Raji (cell line): Measurements from ENCODE around the gene PLA2G4D.

Experiments
- POLR2A ChIP-seq: IDR thresholded peaks from 2 replicates; pipeline ENCODE4 v1.6.1; 2011; ENCODE audit warnings: low read depth, low read length, control low read depth; ENCODE audit not compliant: insufficient read depth

Gene PLA2G4D

DNA sequence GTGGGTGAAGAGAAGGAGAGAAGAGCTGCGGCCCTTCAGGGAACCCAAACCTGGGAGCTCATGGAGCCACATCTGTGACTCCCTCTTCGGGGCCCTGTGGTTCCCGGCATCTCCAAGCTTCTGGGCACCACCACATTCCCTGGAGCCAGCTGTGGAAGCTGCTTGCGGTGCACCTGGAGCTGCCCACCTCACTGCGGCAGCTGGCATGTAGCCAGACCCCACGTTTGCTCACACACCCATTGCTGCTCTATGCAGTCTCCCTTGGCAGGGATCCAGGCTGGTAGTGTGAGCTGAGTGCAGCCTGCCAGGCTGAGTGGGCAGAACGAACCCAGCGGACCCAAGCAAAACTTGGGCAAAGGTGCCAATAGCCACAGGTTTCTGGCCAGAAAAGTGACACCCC lies 56.7 kb downstream of the PLA2G4D start:
- no peak for TF ChIP-seq POLR2A

DNA sequence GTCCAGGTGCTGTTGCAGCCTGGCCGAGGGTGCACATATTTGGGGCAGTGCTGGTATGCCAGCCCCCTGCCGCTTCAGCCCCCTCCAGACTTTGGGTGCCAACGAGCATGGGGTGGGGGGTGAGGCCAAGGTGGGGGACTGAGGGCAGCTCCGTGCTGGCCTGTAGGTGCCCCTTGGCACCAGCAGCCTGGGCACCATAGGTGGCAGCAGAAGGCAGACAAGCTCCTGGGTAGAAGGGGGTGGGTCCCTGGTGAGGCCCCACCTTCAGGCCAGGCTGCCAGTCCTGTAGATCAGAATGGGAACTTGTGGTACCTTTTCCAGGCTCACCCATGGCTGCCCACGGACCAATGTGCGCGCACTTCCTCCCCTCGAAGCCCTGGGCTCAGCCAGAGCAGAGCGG lies 57.4 kb downstream of the PLA2G4D start:
- TF ChIP-seq POLR2A, result no peak

DNA sequence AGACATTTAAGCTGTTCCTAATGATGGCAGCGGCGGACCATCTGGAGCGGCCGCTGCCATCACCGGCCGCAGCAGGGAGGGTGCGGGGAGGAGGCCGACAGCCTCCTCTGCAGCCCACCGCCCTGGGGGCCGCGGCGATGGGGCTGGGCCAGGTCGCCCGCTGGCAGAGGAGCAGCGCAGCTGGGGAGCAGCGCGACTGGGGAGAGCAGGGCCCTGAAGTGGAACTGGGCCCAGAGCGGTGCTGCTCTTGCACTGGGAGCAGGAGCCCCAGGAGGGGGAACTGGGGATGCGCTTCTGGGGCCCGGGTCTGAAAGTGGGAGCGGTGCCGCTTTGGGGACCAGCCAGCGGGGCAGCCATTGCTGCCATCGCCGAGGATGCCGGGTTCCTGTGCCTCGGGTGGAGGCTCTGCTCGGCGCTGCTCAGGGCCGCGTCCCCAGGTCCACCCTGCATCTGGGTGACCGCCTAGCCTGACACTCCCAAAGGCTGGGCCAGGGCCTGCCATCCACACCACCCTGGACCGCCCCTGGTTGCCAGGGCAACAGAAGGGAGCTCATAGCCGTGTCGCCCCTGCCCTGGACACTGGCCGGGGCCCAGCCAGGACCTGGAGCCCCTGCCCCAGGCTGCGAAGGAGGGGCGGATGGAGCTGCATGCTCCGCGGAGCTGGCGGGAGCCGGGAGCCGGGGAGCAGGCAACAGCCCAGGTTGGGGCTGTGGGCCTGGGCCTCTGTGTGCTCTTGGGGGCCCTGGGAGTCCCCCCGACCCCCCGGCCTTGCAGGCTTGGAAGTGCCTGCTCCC lies 58.1 kb downstream of the PLA2G4D start:
- TF ChIP-seq POLR2A, result no peak

DNA sequence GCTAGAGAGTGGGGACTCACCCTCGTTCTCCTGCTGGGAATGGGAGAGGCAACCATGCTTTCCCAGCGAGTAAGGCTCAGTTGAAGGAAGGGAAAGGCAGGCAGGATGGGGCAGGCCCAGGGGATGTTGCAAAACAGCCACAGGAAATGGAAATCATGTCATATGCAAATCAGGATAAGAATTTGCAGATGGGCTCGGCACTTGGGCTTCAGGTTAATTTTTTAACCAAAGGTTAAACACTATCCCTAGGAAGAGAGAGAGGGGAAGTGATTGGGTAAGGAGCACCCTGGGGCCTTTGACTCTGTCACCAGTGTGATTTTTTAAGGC lies 59.0 kb downstream of the PLA2G4D start:
- TF ChIP-seq POLR2A, result peak; percentile 44

DNA sequence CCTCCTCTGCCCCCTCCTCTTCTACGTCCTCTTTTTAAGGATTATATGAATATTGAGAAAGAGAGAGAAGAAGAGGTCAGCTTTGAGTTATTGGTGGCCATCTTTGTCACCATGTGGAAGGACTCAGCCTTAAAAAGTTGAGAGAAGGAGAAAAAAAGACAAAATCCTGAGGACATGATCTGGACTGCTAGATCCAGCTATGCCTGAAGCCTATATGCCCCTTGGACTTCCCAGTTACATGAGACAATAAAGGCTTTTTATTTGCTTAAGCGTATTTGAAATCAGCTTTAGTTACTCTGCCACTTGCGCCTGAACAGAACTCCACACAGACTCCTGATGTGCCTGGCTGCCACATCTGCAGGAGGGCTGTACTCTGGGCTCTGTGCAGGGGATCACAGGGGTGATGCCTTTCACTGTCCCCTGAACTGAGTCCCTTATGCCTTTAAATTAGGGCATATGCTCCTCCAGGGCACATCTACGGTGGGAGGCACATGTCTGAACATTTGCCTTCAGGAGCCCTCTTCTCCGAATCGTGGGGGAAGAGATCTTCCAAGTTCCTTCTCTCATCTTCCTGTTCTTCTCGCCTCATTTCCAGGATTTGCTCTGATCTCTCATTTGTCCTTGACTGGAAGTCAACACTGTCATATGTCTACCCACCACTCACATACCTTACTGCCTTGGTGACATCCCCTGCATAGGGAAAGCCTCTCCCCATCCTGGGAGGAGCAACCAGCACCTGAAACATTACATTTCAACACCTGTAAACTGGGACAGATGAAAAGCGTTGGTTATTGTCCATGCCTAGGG lies 59.5 kb downstream of the PLA2G4D start:
- no peak for TF ChIP-seq POLR2A

DNA sequence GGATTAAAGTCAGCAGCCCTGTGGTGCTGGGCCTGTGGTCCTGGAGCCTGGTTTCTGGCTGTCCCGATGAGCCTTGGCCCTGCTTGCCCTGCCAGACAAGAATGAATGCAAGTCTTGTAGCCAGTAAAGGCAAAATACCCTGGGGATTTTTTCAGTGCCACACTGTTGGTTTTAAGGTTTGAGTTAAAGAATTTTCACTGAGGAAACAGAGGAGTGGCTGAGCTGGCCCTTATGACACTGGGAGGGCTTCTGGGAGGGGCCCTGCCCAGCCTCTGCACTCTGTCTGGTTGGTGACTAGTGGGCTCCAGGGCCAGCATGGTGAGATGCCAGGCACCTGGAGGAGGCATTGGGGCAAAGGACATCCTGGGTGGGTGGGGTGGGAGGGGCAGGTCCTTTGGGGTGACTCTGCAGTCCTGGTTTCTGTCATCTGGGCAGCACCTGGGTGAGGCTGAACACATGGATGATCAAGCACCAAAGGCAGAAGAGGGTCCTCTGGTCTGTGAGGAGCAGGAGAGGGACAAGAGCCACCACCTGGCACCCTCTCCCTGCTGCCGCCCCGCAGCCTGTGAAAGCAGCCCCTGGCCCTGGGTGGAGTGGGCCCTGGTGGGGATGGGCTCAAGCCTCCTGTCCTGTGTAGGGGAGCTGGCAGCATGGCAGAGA lies 61.0 kb downstream of the PLA2G4D start:
- TF ChIP-seq POLR2A, result no peak

DNA sequence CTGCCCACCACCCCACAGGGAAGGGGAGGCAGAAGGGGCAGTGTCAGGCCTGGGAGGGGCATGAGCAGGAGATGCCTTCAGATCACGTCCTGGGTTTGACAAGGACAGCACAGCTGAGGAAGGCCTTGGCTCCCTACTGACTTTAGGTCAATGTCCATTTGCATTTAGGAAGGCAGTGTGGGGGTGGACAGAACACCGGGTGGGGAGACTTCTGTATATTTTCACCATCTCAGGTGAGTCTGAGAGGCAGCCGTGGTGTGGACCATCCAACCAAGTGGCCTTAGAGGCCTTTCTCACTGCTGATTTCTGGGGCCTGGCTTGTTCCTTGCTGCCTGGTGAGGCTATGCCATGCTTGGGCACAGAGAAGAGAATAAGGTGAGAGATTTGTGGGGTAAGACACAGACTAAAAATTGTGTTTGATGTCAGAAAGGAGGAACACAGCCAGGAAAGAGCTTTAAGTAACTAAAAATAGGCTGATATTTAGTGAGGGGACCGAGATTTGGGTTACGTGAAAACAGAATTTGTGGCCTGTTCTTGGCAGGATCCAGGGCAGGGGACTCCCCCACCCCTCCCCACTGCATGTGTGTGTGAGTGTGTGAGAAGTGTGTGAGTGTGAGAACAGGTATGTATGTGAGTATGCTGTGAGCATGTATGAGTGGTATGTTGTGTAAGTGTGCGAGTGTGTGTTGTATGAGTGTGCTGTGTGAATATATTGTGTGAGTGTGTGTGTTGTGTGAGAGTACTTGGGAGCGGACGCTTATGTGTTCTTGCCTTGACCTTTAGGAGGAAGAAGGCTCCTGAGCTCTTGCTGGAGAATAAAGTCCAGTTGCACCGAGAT lies 61.8 kb downstream of the PLA2G4D start:
- TF ChIP-seq POLR2A, result no peak

DNA sequence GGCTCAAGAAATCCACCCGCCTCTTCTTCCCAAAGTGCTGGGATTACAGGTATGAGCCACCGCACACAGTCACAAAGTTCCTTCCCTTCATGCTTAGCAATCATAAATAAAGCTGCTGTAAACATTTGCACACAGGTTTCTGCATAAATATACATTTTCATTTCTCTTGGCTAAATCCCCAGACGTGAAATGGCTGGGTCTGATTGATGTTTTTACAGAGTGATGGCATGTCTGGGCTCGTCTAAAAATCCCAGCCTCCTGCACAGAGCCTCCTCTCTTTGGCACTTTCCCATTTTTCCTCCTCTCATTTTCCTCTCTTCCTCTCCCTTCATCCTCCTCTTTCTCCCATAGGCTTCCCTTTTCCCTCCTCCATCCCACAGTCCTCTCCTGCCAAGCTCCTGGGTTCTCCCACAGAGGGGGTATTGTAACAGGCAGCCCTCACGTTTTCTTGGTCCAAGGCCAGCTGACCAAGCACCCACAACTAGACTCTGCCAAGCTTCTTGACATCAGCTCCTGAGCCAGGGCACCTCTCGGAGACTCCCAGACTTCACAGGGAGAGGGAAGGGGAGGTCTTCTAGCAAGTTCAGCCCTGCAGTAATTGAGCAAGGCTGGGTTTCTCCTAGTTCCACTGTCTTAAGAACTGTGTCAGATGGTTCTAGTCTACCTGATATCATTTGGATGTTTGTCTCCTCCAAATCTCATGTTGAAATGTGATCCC lies 63.0 kb downstream of the PLA2G4D start:
- TF ChIP-seq POLR2A, result no peak

DNA sequence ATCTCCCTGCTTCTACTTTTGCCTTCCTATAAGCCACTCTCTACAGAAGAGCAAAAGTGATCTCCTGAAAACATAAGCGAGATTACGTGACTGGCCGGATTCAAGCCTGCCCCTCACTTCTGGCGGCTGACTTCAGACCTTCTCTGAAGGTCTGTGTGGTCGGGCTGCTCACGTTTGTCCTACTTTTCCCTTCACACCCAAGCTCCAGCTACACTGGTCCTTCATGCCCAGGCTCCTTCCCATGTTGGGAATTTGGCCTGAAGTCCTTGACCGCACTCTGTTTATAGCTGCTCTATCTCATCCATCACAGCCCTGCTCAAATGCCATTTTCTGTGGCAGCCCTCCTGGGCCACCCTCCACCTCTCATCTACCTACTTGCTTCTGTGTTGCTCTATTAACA lies 66.8 kb downstream of the PLA2G4D start:
- TF ChIP-seq POLR2A, result no peak

DNA sequence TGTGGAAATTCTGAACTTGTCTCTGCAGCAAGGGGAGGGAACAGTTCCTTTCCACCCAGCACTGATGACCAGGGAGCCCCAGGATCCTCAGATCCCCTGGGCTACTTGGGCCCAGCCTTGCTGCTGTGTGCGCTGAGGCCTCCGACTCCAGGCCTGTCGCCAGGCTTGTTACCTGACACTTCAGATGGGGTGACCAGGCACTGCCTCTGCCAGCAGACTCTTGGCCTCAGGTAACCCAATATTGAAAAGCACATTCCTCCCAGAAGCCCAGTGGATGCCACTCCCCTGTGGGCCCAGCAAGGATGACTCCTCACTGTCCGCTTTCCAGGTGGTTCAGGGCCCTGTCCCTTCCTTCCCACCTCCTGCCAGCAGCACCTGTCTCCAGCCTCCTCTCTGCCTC lies 70.1 kb downstream of the PLA2G4D start:
- no peak for TF ChIP-seq POLR2A

DNA sequence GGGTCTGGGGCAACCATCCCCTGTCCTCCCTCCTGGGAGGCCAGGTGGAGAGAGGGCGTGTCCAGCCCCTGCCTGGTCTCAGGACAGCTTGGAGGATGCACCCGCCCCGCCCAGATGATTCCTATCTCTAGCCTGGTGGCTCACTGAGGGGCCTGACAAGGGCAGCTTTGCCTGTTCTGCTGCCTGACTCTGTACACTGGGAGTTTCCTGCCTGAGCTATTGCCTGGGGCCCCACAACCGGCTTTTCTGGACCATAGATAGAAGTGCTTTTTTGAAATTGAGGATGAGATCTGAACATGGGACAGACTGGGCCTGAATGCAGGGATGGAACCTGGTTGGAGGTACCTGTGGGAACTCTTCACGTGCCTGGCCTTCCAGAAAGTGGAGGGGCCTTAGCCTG lies 72.8 kb downstream of the PLA2G4D start:
- TF ChIP-seq POLR2A, result no peak

DNA sequence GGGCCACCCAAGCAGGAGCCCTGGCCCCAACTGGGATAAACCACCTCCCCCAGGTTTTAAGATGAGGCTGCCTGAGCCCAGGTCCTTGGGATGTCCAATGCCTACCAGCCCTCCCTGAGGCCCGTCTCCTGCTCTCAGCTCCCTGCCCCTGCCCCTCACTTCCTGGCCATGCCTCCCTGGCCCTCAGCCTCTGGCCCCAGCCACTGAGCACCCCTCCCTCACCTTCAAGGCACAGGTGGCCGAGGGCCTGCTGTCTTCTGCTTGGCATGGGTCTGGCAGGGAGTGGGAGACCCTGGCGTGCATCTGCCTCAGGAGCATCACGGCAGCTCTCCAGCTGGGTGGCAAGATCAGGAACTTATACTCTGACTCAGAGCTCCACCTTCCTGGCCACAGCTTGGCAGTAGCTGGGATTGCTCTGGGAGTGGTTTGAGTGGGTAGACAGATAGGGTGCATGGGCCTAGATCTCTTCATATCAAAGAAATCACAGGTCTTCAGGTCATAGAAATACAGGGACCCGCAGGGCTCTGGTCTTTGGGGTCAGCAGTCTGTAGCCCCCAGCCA lies 73.6 kb downstream of the PLA2G4D start, which contains the start of gene PLA2G4E:
Gene PLA2G4E, minus strand, starts transcription at position 330 of the 561 bp plus-strand sequence. Its CDS starts 12 bp downstream, at position 318.
- TF ChIP-seq POLR2A, result no peak

DNA sequence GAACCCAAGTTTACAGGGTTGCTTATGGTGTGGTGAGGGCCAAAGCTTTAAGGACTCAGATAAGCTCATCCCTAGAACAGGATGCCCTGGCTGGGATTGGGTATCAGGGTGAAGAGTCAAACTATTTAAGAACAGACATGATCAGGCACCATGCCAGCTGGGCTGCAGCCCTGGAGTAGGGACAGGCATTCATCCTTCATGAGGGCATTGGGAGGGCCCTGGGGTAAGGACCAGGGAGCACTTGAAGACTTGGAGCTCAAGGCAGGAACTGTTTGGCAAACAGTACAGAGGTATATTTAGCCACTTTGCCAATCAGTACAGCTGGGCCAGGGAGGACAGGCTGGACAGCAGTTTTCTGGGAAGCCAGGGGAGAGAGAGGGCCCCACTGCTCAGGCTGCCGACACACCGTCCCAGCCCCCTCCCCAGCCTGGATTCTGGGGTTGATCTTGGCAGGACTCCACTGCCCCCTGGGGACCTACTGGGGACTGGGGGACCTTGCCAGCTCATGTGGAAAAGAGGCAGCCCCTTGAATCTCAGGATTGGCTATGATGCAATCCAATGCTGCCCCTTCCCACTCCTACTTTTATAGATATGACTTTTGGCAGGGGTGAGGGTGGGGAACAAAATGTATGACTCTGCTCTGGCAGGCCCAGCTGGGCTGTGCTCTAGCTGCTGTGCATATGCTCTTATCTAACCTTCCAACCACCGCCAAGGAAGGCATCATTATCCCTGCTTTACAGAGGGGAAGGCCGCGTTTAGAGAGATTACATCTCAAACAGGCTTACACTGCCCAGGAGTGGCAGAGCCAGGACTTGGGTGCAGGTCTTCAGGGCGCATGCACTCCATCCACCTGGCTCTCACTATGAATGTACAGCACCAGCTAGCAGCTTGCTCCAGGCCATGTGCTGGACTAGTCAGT lies 75.8 kb downstream of the PLA2G4D start:
- no peak for TF ChIP-seq POLR2A
